ENCODE measurements around the gene LRPAP1. TPM values are rescaled to one million over a fixed set of nuclear protein-coding genes. Genes with fewer than 3 reads are reported as not detected.
"Not testable (repeated sequence)": the region's sequence is repeated elsewhere in the genome, so short reads cannot be mapped to it uniquely, and the experiment has no call there.

The LRPAP1 gene
- 107 and 109 TPM in 2 replicates for total RNA-seq (2014; rRNA removed; shearing (Covaris generic))

- Histone ChIP-seq H3K27ac (peak within 1 kb of the TSS; percentile 35; the same call in 1 of the 2 replicates), H3K4me3 (peak within 1 kb of the TSS; percentile 90), H3K36me3 (peaks cover 9% of the 10 kb centered on the region), H3K4me1 (peaks cover 6% of the 10 kb centered on the region; the same call in 1 of the 2 replicates), H3K27me3 (peaks cover 5% of the 10 kb centered on the region; the same call in 1 of the 2 replicates), H3K9me3 (replicated peaks) (no peaks in the 10 kb centered on the region)
- peak; percentile 91 to 95 for DNase-seq
Measured at GRCh38 chr4:3531879-3532750, at the start of gene LRPAP1. Gene LRPAP1, minus strand, starts transcription at chr4:3532422. Its CDS starts 10 bp downstream, at chr4:3532412.

GRCh38 chr4:3581334-3582090 is 49.3 kb upstream of the LRPAP1 start:
- H3K4me1 ChIP-seq; H3K36me3 ChIP-seq; H3K27ac ChIP-seq; DNase-seq; H3K27me3 ChIP-seq; H3K4me3 ChIP-seq; H3K9me3 ChIP-seq (replicated peaks): not testable (repeated sequence)

GRCh38 chr4:3580859-3581258 is 48.6 kb upstream of the LRPAP1 start:
- H3K36me3 ChIP-seq; H3K4me3 ChIP-seq; H3K4me1 ChIP-seq; H3K27ac ChIP-seq; DNase-seq; H3K9me3 ChIP-seq (replicated peaks); H3K27me3 ChIP-seq: not testable (repeated sequence)

- H3K27me3 ChIP-seq; H3K36me3 ChIP-seq; H3K4me1 ChIP-seq; H3K9me3 ChIP-seq (replicated peaks); H3K4me3 ChIP-seq; H3K27ac ChIP-seq; DNase-seq: not testable (repeated sequence)
Measured at GRCh38 chr4:3578527-3579144, 46.4 kb upstream of the LRPAP1 start.

- not testable (repeated sequence) for H3K27ac ChIP-seq; H3K27me3 ChIP-seq; H3K4me1 ChIP-seq; H3K36me3 ChIP-seq; H3K4me3 ChIP-seq; H3K9me3 ChIP-seq (replicated peaks); DNase-seq
Measured at GRCh38 chr4:3578052-3578451, 45.8 kb upstream of the LRPAP1 start.

GRCh38 chr4:3577208-3577892 is 45.1 kb upstream of the LRPAP1 start:
- not testable (repeated sequence) for H3K4me1 ChIP-seq; DNase-seq; H3K36me3 ChIP-seq; H3K9me3 ChIP-seq (replicated peaks); H3K27ac ChIP-seq; H3K4me3 ChIP-seq; H3K27me3 ChIP-seq

GRCh38 chr4:3576533-3577207 is 44.4 kb upstream of the LRPAP1 start:
- H3K9me3 ChIP-seq (replicated peaks); H3K4me3 ChIP-seq; H3K27ac ChIP-seq; H3K27me3 ChIP-seq; DNase-seq; H3K36me3 ChIP-seq; H3K4me1 ChIP-seq: not testable (repeated sequence)

GRCh38 chr4:3575426-3576369 is 43.5 kb upstream of the LRPAP1 start:
- H3K9me3 ChIP-seq (replicated peaks); H3K4me1 ChIP-seq; H3K4me3 ChIP-seq; DNase-seq; H3K36me3 ChIP-seq; H3K27ac ChIP-seq; H3K27me3 ChIP-seq: not testable (repeated sequence)

GRCh38 chr4:3574865-3575264 is 42.6 kb upstream of the LRPAP1 start:
- not testable (repeated sequence) for H3K4me3 ChIP-seq

GRCh38 chr4:3574346-3574745 is 42.1 kb upstream of the LRPAP1 start:
- H3K4me1 ChIP-seq; H3K36me3 ChIP-seq; H3K9me3 ChIP-seq (replicated peaks); H3K27me3 ChIP-seq; H3K27ac ChIP-seq; H3K4me3 ChIP-seq; DNase-seq: not testable (repeated sequence)

More at GRCh38 chr4:3574865-3575264, 42.6 kb upstream of the LRPAP1 start:
- not testable (repeated sequence) for H3K27me3 ChIP-seq; H3K27ac ChIP-seq; DNase-seq; H3K36me3 ChIP-seq; H3K4me1 ChIP-seq; H3K9me3 ChIP-seq (replicated peaks)

GRCh38 chr4:3573131-3573530 is 40.9 kb upstream of the LRPAP1 start:
- DNase-seq = no peak
- H3K36me3 ChIP-seq = no peaks in the 10 kb centered on the region
- H3K9me3 ChIP-seq (replicated peaks) = no peaks in the 10 kb centered on the region
- H3K4me3 ChIP-seq = no peak overlapping the region
- H3K27ac ChIP-seq = no peak overlapping the region
- H3K27me3 ChIP-seq = no peaks in the 10 kb centered on the region
- H3K4me1 ChIP-seq = no peaks in the 10 kb centered on the region

GRCh38 chr4:3572363-3572762 is 40.1 kb upstream of the LRPAP1 start:
- Histone ChIP-seq H3K4me3 (no peak overlapping the region), H3K4me1 (no peaks in the 10 kb centered on the region), H3K36me3 (no peaks in the 10 kb centered on the region), H3K27ac (no peak overlapping the region), H3K27me3 (no peaks in the 10 kb centered on the region), H3K9me3 (replicated peaks) (no peaks in the 10 kb centered on the region)
- no peak for DNase-seq

GRCh38 chr4:3571921-3572320 is 39.7 kb upstream of the LRPAP1 start:
- Histone ChIP-seq H3K27ac (no peak overlapping the region), H3K36me3 (no peaks in the 10 kb centered on the region), H3K27me3 (no peaks in the 10 kb centered on the region), H3K4me3 (no peak overlapping the region), H3K4me1 (no peaks in the 10 kb centered on the region), H3K9me3 (replicated peaks) (no peaks in the 10 kb centered on the region)
- no peak for DNase-seq
